ENCODE results near the gene LMX1B.

Gene LMX1B

DNA sequence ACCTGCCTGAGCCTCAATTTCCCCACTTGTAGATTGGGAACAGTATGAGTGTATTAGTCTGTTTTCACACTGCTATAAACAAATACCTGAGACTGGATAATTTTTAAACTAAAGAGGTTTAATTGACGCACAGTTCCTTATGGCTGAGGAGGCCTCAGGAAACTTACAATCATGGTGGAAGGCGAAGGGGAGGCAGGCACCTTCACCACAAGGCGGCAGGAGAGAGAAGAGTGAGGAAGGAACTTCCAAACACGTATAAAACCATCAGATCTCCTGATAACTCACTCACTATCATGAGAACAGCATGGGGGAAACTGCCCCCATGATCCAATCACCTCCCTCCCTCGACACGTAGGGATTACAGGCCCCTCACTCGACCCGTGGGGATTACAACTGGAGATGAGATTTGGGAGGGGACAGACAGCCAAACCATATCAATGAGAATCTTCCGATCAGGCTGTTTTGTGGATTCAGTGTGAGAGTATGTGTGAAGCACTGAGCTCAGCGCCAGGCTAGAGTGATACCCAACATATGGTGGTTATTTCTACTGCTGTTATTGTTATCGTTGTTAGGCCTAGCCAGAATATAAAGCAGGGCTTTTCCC is 14.6 kb upstream of the LMX1B start:
- TF ChIP-seq, protein P1, sequence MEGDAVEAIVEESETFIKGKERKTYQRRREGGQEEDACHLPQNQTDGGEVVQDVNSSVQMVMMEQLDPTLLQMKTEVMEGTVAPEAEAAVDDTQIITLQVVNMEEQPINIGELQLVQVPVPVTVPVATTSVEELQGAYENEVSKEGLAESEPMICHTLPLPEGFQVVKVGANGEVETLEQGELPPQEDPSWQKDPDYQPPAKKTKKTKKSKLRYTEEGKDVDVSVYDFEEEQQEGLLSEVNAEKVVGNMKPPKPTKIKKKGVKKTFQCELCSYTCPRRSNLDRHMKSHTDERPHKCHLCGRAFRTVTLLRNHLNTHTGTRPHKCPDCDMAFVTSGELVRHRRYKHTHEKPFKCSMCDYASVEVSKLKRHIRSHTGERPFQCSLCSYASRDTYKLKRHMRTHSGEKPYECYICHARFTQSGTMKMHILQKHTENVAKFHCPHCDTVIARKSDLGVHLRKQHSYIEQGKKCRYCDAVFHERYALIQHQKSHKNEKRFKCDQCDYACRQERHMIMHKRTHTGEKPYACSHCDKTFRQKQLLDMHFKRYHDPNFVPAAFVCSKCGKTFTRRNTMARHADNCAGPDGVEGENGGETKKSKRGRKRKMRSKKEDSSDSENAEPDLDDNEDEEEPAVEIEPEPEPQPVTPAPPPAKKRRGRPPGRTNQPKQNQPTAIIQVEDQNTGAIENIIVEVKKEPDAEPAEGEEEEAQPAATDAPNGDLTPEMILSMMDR (conservative IDR thresholded peaks at IDR 0.05; ENCODE audit: control insufficient read depth, insufficient read depth, low read depth, low read length), result no peak
- H3K4me3 ChIP-seq (ENCODE audit: control insufficient read depth, low read depth, low read length), result no peak overlapping the region
- DNase-seq (ENCODE audit: low read depth), result no peak

DNA sequence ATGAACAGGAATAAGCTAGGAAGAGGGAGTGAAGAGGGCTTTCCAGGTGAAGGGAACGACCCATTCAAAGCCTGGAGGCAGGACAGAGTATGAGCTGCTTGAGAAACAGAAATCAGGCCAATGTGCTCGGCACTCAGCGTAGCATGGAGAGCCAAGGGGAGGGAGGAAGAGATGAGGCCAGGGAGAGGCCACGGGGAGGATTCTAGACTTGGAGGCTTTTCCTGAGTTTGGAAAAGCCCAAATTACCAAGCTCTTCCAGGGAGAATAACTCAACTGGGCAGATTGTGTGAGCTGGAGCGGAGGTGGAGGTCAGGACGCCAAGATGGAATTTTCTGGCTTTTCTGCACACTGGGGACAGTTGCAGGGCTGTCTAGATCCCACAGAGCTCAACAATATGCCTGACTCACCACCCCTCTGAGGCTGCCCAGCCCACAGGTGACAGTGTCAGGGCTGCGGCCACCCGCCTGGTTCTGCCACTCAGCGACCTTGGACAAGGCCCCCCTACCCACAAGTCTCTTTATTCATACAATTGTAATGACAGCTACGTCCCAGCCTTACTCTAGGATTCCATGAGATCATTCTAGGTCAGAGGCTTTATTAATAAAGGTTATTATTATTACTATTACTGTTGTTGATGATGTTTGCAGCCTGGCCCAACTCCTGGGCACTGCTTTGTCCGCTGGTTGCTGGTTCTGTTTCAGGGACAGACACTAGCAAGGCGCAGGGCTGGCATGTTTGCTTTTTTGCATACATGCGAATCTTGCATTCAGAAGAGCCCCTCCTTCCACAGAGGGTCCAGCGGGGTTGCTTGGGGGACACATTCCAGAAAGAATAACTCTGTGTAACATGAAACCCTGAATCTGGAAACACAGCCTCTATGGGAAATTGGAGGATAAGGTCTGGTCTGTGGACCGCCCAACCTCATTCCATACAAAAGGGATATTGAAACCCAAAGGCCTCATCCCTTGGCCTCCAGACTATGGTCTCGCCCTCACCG is 9.4 kb upstream of the LMX1B start:
- TF ChIP-seq, protein P1 (conservative IDR thresholded peaks at IDR 0.05; ENCODE audit: control insufficient read depth, insufficient read depth, low read depth, low read length), result no peak
- DNase-seq (ENCODE audit: low read depth), result no peak
- H3K4me3 ChIP-seq (ENCODE audit: control insufficient read depth, low read depth, low read length), result no peak overlapping the region

DNA sequence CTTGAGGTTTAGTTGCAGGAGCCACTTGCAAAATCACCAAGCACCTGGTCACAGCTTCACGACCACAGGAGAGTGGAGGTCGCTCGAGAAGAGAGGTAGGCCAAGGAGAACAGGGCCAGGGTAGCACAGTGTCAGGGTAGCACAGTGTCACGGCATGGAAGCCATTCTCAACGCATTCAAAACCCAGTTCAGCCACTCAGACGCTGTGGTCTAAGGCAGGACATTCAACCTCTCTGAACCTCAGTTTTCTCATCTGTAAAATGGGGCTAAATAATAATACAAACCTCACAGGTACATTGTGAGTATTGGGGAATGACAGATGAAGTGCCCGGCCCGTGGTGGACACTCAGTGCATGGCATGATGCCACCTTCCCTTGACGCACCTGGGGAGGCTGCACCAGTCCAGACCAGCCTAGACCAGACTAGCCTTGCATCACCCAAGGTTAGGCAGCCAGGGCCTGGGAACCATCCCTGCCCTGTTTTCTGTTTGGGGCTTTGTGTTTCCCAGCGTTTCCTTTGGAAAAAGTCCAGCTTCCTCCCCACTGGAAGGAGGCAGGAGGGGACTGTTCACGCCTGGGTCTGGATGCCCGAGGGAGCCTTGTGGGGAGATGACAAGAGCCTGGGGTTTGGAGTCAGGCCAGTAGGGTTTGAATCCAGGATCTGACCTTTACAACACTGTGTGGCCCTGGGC is 7.8 kb upstream of the LMX1B start:
- no peak for DNase-seq (ENCODE audit: low read depth)
- TF ChIP-seq, protein P1 (conservative IDR thresholded peaks at IDR 0.05; ENCODE audit: control insufficient read depth, insufficient read depth, low read depth, low read length), result no peak
- no peak overlapping the region for H3K4me3 ChIP-seq (ENCODE audit: control insufficient read depth, low read depth, low read length)

DNA sequence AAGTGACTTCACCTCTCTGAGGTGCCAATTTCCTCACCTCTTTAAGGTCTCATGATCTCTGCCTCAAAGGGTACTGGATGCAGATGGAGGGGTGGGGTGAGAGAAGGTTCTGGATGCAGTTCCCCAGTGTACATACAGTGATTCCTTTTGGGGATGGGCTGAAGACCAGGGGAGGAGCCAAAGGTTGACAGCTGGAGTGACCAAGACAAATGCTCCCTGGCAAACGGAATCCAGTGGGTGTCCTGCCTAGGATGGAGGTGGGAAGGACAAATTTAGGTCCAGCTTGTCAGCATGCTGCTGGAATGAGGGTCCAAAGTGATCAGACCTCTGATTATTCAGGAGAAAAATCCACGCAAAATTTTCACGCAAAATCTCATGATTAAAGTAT is 7.3 kb upstream of the LMX1B start:
- no peak for DNase-seq (ENCODE audit: low read depth)
- H3K4me3 ChIP-seq (ENCODE audit: control insufficient read depth, low read depth, low read length), result no peak overlapping the region
- TF ChIP-seq, protein P1 (conservative IDR thresholded peaks at IDR 0.05; ENCODE audit: control insufficient read depth, insufficient read depth, low read depth, low read length), result no peak

DNA sequence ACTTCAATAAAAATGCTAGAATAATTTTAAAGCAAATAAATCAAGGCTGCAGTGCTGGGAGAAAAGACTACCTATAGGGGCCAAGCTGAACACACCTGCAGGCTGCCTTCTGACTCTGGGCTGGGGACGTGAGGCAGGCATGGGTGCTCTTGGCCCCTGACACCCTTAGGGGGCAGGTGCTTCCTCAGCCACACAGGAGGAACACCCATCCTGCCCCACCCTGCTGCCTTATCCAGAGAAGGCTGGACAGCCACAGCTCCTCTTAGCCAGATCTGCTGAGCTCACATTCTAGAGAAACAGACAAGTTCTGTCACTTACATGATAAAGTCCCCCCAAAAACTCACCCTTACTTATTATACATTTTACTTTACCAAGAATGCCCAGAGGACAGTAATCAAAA is 6.6 kb upstream of the LMX1B start:
- DNase-seq (ENCODE audit: low read depth), result no peak
- TF ChIP-seq, protein P1 (conservative IDR thresholded peaks at IDR 0.05; ENCODE audit: control insufficient read depth, insufficient read depth, low read depth, low read length), result no peak
- no peak overlapping the region for H3K4me3 ChIP-seq (ENCODE audit: control insufficient read depth, low read depth, low read length)

DNA sequence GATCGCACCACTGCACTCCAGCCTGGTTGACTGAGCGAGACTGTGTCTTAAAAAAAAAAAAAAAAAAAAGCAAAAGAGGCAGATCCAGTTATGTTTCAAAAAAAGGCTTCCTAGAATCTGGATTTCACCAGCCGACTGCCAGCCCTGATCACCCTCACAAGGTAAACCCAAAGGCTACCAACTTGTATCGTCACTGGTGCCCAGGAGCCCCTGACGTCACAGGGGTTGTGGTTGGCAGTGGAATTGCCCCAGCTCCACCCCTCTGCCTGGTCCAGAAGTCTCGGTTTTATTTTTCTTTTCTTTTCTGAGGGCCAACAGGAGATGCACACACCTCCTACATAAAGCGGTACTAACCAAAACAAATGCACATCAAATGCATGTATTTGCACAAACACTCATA is 6.0 kb upstream of the LMX1B start:
- H3K4me3 ChIP-seq (ENCODE audit: control insufficient read depth, low read depth, low read length), result no peak overlapping the region
- TF ChIP-seq, protein P1 (conservative IDR thresholded peaks at IDR 0.05; ENCODE audit: control insufficient read depth, insufficient read depth, low read depth, low read length), result no peak
- DNase-seq (ENCODE audit: low read depth), result no peak

Measured in fibroblast of mammary gland (primary cell).